GM18499 (cell line): Measurements from ENCODE around the gene OR6C65.
"Not testable (repeated sequence)": the region's sequence is repeated elsewhere in the genome, so short reads cannot be mapped to it uniquely, and the experiment has no call there.

ENCODE experiments used
- ATAC-seq: cut with Tn5 transposase; IDR thresholded peaks from one replicate; pipeline ENCODE4 v1.9.1; 2021; ENCODE audit warnings: moderate number of reproducible peaks; ENCODE audit not compliant: insufficient read depth, unreplicated experiment

OR6C65 gene

DNA sequence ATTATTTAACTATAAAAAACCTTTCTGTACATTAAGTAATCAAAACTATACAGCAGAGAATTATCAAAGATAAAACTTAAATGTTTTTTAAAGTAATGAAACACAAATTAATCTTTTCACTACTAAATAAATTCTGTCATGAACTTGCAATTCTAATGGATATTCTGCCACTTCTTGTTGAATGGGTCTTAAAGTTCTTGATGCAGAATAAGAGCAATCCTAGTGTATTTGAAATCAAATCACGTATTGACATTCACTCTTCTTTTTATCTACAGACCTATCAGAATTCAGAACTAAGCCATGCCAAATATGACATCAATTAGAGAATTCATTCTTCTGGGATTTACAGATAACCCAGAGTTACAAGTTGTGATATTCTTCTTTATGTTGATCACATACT, at the start of gene OR6C65:
OR6C65 (plus strand) TSS at position 301 of the 400 bp plus-strand sequence; CDS start at position 301, 0 bp downstream.
- ATAC-seq = no peak

DNA sequence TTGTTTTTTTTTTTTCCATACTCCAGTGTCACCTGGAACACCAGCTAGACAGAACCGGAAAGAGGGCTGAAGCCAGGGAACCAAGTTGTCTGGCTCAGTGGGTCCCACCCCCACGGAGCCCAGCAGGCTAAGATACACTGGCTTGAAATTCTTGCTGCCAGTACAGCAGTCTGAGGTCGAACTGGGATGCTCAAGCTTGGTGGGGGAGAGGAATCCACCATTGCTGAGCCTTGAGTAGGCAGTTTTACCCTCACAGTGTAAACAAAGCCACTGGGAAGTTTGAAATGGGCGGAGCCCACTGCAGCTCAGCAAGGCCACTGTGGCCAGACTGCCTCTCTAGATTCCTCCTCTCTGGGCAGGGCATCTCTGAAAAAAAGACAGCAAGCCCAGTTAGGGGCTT, 45.0 kb upstream of the OR6C65 start:
- not testable (repeated sequence) for ATAC-seq

DNA sequence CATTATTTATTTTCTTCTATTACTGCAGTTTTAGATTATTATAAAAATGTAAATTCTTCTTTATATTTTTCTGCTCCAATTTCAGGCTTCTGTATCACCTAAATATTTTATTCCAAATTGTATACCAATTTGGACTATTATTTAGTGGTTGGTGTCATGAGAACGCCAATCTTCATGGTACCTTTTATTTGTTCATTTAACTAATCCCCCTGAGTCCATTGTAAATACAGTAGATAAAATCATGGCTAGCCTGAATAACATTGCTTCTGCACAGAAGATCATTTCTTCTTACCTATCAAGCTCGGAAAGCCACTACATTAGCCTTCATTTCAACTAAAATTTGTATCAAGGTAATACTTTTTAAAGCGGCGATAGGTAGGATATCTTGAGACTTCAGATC, 37.7 kb upstream of the OR6C65 start, which contains the start of gene OR6C75:
OR6C75 (plus strand) TSS at position 301 of the 400 bp plus-strand sequence. CDS start 2,136 bp downstream, outside the sequence.
- ATAC-seq = no peak

GRCh38 chr12:55365086-55365485, 35.2 kb upstream of the OR6C65 start:
- no peak for ATAC-seq

GRCh38 chr12:55372521-55372920, 27.8 kb upstream of the OR6C65 start:
- no peak for ATAC-seq

GRCh38 chr12:55385891-55386290, 14.4 kb upstream of the OR6C65 start:
- no peak for ATAC-seq

DNA sequence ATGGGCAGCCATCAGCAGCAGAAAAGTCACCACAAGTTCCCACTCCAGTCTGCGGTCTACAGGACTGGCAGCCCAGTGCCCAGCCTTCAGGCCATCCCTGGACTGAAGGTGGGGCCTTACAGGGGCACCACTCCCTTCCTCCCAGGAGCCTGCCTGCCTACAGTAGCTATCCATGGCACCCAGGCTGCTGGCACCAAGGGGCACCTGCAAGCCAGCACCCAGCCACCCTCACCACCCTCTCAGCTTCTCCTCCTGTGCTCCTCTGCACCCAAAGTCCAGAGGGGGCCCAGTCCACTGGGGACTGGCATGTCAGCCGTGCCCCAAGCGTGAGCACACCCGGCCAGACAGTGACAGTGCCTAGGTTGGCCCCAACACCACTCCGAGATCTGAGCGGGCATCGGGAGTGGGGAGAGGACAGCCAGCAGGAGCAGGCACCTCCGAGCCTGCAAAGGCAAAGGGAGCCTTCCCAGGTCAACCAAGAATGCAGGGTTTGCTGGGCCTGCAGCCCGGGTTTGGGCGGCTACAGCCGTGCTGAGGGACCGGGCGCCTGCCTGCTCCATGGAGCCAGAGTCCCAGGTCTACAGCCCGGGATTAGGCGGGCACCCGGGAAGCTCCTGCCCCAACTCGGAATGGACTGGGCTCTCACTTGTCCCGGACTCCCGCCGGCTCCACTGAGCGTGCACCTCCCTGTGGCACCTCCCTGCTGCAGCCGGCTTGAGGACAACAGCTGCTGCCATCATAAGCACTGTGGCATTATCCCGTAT, 8.1 kb upstream of the OR6C65 start:
- no peak for ATAC-seq

GRCh38 chr12:55396326-55396725, 4.0 kb upstream of the OR6C65 start:
- no peak for ATAC-seq

- no peak for ATAC-seq
Observed at GRCh38 chr12:55407866-55408265, 7.5 kb downstream of the OR6C65 start.

DNA sequence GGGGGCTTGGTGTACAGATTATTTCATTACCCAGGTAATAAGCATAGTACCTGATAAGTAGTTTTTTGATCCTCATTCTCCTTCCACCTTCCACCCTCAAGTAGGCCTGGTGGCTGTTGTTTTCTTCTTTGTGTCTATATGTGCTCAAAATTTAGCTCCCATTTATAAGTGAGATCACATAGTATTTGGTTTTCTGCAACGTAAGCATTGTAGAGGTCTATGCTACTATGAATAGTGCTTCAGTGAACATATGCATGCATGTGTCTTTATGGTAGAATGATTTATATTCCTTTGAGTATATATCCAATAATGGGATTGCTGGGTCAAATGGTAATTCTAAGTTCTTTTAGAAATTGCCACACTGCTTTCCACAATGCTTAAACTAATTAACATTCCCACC, 8.8 kb downstream of the OR6C65 start:
- ATAC-seq = not testable (repeated sequence)

- not testable (repeated sequence) for ATAC-seq
Observed at GRCh38 chr12:55412138-55412537, 11.8 kb downstream of the OR6C65 start.

GRCh38 chr12:55413498-55414388, 13.4 kb downstream of the OR6C65 start:
- not testable (repeated sequence) for ATAC-seq

GRCh38 chr12:55414396-55414823, 14.1 kb downstream of the OR6C65 start:
- not testable (repeated sequence) for ATAC-seq

DNA sequence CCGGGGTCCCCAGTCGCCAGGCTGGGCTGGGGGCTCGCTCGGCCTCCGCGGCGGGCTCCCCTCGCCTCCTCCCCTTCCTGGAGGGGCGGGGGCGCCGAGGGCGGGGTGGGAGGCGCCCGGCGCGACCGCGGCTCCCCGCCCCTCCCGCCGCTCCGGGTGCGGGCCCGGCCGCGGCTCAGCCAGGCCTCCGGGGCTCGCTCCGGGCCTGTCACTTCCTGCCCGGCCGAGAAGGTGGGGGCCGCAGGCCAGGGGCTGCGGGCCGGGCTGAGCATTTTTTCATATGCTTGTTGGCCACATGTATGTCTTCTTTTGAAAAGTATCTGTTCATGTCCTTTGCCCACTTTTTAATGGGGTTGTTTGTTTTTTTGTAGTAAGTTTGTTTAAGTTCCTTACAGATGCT, 14.6 kb downstream of the OR6C65 start:
- ATAC-seq = not testable (repeated sequence)

GRCh38 chr12:55416961-55417360, 16.6 kb downstream of the OR6C65 start:
- no peak for ATAC-seq

- no peak for ATAC-seq
Observed at GRCh38 chr12:55420307-55420962, 20.1 kb downstream of the OR6C65 start.

DNA sequence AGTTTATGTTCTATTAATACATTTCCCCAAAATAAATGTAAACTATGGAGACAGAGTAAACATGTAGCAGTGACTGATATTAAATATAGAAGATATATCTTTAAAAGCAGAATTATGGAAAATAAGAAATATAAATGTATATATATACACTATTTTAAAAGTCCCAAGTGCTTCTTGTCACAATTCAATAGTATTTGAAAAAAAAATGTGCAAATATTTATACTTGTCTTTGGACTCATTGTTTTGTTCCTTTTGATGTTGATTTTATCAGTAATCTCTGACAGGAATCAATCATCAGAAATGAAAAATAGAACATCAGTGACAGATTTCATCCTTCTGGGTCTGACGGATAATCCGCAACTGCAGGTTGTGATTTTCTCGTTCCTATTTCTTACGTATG, 25.6 kb downstream of the OR6C65 start, which contains the start of gene OR6C76:
OR6C76 (plus strand) TSS at position 301 of the 400 bp plus-strand sequence; CDS start at position 301, 0 bp downstream.
- no peak for ATAC-seq

DNA sequence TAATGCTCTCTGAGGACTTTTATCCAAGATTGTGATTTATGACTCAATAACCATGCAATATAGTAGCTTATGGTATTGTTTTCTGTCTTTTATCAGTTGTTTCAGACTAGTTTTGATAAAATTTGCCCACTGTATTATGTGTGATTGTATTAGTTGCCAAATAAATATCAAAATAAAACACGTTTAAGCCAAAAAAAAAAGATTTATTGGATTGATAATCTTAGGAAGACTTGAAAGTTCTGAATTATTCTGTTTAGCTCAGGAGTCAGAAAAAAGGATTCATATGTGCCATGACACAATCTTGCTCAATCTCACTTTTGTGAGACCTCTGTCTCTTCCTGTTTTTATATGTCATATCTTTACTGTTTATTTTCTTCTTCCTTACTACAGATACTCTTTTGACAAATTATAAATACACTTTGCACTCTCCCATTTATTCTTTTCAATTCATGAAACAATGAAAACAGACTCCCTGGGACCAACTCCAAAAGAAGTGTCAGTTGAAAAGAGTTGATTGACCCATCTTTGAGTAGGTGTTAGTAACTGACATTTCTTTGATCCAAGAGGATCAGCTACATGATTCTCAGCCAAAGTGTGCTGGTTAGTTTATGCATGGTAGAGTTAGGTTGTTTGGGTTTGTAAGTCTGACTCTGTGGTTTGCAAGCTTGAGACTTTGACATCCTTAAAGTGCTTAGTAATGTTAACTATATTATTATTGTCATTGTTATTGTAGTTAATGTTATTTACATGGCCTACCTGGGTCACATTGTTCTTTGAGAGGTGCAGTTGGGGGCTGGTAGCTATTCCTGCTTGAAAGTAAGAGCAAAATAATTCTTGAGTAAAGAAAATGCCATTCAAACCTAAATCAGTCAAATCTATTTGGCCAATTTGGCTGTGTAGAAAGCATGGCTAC, 28.3 kb downstream of the OR6C65 start:
- ATAC-seq = no peak

- ATAC-seq = not testable (repeated sequence)
Observed at GRCh38 chr12:55441233-55441632, 40.9 kb downstream of the OR6C65 start.
